ENCODE data around the gene VANGL1.

The VANGL1 gene

GRCh38 chr1:115705963-115706362, 64.2 kb downstream of the VANGL1 start:
- DNase-seq, result no peak

- DNase-seq, result no peak
Observed at GRCh38 chr1:115706587-115707425, 65.0 kb downstream of the VANGL1 start.

- no peak for DNase-seq
Observed at GRCh38 chr1:115710859-115711624, 69.3 kb downstream of the VANGL1 start.

- DNase-seq, result no peak
Observed at GRCh38 chr1:115712911-115713609, 71.3 kb downstream of the VANGL1 start.

GRCh38 chr1:115713906-115714305, 72.1 kb downstream of the VANGL1 start:
- DNase-seq, result no peak

- DNase-seq, result no peak
Observed at GRCh38 chr1:115714572-115715141, 72.9 kb downstream of the VANGL1 start.

DNA sequence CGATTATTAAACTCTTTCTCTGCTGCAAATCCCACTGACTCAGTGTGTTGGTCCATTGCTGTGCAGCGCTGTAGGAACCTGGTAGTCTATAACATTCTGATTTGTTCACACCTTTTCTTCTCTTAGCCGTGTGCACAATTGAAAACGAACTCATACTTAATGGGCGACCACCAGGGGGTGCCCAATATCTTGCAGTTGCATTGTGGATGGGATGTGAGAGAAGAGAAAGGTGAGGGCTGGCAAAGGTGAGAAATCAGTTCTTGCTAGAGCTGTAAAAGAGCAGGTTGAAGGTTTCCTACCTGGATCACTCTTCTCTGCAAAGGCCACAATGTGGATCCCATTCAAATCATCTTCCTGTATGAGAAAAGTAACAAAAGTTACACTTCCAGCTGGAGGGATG, 75.8 kb downstream of the VANGL1 start:
- DNase-seq, result no peak

GRCh38 chr1:115718011-115718754, 76.4 kb downstream of the VANGL1 start:
- DNase-seq, result no peak

GRCh38 chr1:115719285-115719684, 77.5 kb downstream of the VANGL1 start:
- DNase-seq, result no peak

GRCh38 chr1:115722221-115722620, 80.5 kb downstream of the VANGL1 start:
- DNase-seq, result no peak

DNA sequence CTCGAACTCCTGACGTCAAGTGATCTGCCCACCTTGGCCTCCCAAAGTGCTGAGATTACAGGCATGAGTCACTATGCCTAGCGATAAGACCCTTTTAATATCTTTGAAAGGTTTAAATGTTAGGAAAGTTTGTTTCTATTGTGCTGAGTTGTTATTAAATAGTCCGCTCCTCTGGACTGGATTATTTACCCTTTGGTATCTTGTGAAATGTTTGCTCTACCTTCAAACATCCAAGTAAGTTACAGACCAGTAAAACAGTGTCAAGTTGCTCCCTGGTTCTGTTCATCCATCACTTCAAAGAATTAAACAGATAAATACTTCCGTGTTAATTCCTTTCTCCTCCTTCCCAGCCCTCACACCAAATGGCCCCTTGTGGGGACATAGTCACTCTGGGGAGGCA, 82.0 kb downstream of the VANGL1 start:
- DNase-seq, result no peak

DNA sequence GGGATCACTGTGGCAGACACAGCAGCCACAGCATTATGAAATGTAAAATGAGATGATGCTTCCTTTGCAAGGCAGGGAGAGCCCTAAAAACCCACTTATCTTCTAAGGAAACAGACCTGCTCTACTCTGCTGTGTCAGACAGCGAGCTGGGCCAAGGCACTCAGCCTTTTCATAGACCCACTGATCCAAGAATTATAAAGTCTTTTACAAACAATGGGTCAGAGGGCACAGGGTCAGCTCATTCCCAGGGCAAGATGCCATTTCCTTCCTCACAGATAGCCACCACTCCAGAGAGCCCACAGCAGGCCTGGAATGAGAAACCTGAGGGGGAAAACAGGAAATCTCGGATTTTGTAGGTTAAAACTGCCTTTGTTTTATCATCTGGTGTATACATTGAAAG, 83.8 kb downstream of the VANGL1 start:
- no peak for DNase-seq

DNA sequence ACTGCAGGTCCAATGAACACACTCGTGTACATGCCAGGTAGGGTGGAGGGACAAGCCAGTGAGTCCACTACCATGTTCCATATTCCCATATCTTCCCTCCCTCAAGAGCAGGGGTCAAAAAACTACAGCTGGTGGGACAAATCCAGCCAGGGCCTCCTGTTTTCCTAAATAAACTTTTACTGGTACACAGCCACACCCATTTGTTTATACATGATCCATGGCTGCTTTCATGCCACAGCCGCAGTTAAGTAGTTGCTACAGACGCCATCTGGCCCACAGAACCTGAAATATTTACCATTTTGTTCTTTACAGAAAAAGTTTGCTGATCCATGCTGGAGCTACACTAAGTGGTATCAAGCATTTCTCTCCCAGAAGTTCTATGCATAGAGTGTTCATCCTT, 84.4 kb downstream of the VANGL1 start:
- DNase-seq, result no peak

DNA sequence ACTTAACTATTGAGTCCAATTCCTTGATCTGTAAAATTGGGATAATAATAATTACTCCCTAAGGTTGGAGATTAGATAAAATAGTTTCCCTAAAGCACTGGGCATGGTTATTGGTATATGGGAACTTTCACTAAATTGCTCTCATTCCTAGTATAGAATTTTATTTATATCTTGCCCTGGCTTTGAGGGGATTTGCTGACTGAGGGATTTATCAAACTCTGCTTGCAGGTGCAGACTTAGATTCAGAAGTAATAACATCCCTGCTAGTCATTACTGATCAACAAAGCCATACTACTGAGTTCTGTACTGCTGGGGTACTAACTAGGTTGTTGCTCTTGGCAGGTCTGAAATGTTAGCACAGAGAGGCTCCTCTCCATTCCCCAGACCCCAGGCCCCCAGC, 84.8 kb downstream of the VANGL1 start:
- no peak for DNase-seq

GRCh38 chr1:115727706-115728249, 86.0 kb downstream of the VANGL1 start:
- DNase-seq, result no peak

- no peak for DNase-seq
Observed at GRCh38 chr1:115728341-115728740, 86.6 kb downstream of the VANGL1 start.

DNA sequence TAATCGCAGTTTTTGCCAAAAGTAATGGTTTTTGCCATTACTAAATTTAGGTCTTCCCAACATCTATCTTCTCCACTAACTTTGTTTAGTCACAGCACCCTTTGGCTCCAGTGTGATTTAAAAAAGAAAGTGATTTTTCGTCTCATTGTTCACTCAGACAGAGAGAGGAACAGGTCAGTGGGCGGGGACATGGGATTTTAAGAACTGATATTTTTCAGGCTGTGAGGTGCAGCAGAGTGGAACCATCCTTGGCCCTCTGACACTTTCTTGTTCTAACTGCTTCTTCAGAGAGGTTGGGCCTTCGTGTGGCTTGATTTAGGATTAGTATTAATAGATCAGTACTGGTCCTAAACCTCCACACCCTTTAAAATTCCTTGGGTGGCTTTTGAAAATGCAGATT, 88.0 kb downstream of the VANGL1 start:
- no peak for DNase-seq

GRCh38 chr1:115732316-115732715, 90.5 kb downstream of the VANGL1 start:
- DNase-seq, result no peak

- DNase-seq, result no peak
Observed at GRCh38 chr1:115740811-115741210, 99.0 kb downstream of the VANGL1 start.

GRCh38 chr1:115744646-115745275, 103.0 kb downstream of the VANGL1 start:
- DNase-seq, result no peak

GRCh38 chr1:115746021-115746690, 104.4 kb downstream of the VANGL1 start:
- DNase-seq, result no peak

Data from activated effector memory CD4-positive, alpha-beta T cell treated with Interleukin-2 at 50 U/mL for 16 hours (primary cell).